Embryonic facial prominence (tissue), 1 donor: ENCODE data around the gene C11orf24.
"Not testable (repeated sequence)": the region's sequence is repeated elsewhere in the genome, so short reads cannot be mapped to it uniquely, and the experiment has no call there.

Experiments used
- DNase-seq: peaks from one replicate; pipeline ENCODE4 v3.0.0-alpha.2; 2016; ENCODE audit errors: extremely low spot score

The C11orf24 gene

DNA sequence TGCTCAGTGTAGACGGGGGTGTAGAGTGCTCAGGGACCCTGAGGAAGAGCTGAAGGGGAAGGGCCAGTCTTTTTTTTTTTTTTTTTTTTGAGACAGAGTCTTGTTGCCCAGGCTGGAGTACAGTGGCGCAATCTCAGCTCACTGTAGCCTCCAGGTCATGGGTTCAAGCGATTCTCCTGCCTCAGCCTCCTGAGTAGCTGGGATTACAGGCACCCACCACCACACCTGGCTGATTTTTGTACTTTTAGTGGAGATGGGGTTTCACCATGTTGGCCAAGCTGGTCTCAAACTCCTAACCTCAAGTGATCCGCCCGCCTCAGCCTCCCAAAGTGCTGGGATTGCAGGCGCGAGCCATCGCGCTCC lies 27.7 kb upstream of the C11orf24 start:
- DNase-seq = not testable (repeated sequence)

GRCh38 chr11:68298659-68299516 lies 27.1 kb upstream of the C11orf24 start:
- no peak for DNase-seq

GRCh38 chr11:68297812-68298658 lies 26.3 kb upstream of the C11orf24 start:
- DNase-seq = no peak

- no peak for DNase-seq
Observed at GRCh38 chr11:68297494-68297811, 25.7 kb upstream of the C11orf24 start.

DNA sequence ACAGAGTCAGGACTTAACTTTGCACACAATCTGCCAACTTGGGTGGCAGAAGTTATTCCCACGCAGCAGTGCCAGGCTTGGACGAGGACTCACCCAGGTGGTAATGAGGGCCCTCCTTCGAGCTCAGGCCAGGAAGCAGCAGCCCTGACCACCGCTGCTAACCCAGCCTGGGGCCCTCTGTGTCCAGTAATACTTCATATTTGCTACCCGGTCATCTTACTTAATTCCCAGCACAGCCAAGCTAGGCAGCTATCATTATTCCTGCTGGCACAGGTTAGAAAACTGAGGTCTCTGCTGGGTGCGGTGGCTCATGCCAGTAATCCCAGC lies 25.2 kb upstream of the C11orf24 start:
- DNase-seq = no peak

- DNase-seq = no peak
Observed at GRCh38 chr11:68296344-68297051, 24.7 kb upstream of the C11orf24 start.

DNA sequence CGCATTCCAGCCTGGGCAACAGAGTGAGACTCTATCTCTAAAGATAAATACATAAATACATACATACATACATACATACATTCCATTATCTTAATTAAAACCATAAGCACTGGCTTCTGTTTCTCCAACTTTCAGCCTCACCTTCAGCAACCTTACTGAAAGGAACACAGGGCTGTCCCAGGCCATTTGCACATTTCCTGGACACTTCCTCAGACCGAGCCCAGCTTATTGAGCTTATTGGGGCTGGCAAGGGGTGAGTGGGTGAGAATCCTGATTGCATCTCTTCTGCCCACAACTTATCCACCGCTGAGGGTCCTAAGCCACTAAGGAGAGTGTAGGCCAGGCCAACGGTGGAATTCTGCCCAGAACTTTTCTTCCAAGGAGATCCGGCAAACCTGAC lies 24.2 kb upstream of the C11orf24 start:
- no peak for DNase-seq

DNA sequence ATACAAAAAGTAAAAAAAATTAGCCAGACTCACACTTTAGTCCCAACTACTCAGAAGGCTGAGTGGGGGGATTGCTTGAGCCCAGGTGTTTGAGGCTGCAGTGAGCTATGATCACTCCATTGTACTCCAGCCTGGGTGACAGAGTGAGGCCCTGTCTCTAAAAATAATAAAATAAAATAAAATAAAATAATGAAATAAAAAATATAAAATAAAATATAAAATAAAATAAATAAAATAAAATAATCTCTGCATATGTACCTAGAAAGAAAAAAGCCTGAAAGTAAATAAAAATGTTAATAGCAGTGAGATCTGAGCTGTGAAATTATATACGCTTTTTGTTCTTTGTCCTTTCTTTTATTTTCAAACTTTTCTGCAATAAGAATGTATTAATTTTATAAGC lies 23.5 kb upstream of the C11orf24 start:
- no peak for DNase-seq

- no peak for DNase-seq
Observed at GRCh38 chr11:68293708-68294107, 21.9 kb upstream of the C11orf24 start.

DNA sequence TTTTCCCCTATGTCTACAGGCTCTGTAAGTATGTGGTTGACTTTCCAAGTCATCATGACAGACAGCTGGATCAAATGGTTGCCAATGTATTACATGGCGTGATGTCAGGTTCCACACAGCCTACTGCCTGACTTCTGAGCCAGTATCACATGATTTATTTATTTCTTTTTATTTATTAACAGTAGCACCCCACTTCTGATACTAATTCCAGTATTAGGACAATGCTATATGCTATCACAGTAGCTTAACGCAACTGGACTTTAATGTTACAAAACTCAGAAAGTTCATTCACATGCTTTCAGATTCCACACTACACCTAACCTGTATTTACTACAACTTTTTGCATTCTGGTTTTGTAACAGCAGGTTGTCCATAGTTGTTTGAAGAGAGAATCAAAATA lies 17.7 kb upstream of the C11orf24 start:
- DNase-seq = no peak

GRCh38 chr11:68287419-68287818 lies 15.6 kb upstream of the C11orf24 start:
- DNase-seq = no peak

DNA sequence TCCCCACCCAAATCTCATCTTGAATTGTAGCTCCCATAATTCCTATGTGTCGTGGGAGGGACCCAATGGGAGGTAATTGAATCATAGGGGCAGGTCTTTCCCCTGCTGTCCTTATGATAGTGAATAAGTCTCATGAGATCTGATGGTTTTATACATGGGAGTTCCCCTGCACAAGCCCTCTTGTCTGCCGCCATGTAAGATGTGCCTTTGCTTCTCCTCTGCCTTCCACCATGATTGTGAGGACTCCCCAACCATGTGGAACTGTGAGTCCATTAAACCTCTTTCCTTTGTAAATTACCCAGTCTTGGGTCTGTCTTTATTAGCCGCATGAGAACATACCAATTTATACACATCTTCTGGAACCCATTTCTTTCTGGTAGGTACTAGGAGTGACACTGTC lies 12.8 kb upstream of the C11orf24 start:
- not testable (repeated sequence) for DNase-seq

- DNase-seq = no peak
Observed at GRCh38 chr11:68282861-68283230, 11.1 kb upstream of the C11orf24 start.

DNA sequence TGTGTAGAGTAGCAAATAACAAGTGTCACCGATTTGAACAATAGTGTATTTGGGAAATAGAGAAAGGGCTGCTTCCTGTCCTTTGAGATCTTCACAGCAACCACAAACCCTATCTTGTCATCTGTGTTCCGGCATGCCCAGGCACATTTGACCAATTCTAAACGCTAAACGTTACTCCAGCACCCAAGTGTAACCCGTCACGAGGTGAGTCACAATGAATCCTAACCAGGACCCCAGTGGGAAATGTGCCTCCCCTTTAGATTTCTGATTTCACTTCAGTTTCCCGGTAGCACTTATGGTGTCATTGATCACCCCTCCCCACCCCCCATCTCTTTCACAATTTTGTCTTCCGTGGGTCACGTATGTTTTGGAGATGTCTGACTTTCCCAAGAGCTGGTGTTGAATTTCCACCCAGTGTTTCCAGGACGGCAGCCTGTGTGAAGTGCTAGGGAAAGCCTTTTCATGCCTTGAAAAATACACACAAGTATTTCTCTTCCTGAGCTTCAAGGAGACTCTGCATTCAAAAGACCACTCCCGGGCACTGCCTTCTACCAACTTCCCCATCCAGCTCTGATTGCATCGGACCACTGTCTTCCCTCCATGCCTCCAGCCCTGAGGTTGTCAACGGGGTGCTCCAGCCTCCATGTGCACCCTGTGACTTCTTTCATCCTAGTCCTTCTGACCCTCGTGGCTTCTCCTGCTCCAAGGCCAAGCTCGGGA lies 10.5 kb upstream of the C11orf24 start:
- DNase-seq = no peak

- DNase-seq = no peak
Observed at GRCh38 chr11:68279676-68280075, 7.9 kb upstream of the C11orf24 start.

DNA sequence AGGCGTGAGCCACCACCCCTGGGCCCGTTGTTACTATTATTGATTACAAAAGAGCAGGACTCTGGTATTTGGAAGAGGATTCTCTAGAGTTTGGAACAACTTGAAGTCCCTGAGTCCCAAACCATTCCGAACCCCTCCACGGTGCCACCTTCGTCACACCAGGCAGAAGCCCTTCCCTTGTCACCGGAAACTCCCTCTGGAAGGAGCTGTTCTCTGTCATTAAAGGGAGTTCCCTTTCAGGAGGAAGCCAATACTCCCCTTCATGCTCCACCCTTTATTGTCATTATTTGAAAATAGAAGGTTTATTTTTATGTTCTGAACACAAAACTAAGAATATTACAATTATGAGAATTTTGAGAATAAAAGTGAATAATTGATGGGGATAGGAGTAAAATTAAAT lies 5.1 kb upstream of the C11orf24 start:
- no peak for DNase-seq

GRCh38 chr11:68275721-68276507 lies 4.1 kb upstream of the C11orf24 start:
- DNase-seq = no peak

DNA sequence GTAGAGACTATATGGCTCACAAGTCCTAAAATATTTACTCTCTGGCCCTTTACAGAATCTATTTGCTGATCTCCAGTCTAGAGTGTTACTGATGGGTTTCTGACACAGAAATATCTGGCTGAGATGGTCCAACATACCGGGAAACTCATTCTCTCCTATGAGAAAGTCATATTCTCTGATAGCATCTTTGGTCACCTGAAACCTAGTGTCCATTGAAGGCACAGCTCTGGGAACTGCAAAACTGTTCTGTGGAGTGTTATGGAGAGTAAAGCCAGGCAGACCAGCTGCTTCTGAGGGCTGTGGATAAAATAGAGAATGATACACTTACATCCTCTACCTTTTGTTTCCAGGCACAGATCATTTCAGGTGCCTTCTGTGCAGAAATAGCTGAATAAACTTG lies 2.5 kb upstream of the C11orf24 start:
- no peak for DNase-seq

DNA sequence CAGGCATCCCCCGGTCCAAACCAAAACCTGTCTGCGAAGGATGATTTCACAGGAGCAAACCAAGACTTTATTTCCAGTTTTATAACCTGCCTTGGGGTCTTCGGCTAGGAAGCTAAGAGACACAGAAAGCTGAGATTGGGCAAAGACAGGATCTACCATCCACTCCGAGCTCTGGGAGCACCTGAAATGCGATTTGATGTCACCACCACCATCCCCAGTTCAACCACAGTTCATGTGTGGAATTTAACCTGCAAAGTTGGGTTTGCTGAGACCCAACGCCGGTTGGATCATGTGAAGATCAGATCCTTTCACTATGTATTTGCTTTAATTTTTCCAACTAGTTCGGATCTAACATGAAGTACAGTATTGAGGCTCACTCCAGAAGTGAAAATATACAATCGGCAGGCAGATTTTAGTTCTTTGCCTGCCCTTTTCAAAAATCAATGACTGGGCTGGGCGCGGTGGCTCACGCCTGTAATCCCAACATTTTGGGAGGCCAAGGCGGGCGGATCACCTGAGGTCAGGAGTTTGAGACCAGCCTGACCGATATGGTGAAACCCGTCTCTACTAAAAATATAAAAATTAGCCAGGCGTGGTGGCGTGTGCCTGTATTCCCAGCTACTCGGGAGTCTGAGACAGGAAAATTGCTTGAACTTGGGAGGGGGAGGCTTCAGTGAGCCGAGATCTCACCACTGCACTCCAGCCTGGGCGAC lies 1.4 kb upstream of the C11orf24 start:
- no peak for DNase-seq

DNA sequence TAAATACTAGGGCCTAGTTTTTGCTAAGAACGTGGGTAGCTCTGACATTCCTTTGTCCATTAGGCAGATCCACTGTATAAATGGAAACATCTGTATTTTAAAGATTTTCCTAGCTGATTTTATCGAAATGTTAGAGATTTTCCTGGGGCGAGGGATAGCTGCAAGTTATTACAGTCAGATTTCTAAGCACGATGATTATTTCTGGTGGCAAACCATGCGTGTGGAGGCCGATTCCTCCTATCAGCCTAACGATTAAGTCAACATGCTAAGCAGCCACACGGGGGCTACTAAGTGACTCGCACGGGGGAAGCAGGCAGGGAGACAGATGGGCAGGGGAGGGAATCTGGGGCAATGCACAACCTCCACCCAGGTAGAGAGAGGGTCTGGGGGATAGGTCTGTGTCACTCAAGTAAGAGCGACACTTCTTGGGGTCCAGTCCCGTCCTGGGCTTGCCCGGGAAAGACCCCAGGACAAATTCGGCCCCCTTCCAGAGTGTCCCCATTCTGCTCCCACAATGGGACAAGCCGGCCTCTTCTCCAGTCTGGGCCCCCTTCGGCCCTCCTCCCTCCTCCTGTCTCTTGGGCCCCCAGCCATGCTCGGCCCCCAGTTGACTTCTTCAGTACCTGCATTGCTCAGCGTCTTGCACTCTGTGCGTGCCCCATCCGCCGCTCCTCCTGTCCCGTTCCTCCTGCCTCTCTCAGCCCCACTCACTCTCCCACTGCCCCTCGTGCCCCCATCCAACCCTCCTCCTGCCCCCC lies 571 bp downstream of the C11orf24 start:
- peak; percentile 61 for DNase-seq
